ENCODE results near the gene TUBD1. TPM values are rescaled to one million over a fixed set of nuclear protein-coding genes. Genes with fewer than 3 reads are reported as not detected.

The TUBD1 gene
- total and polyA plus RNA-seq, 2 donors from 2014 or later: 6.8 to 11.9 TPM

GRCh38 chr17:59859444-59860025, 33.2 kb downstream of the TUBD1 start:
- Histone ChIP-seq H3K4me1 (ENCODE audit: control insufficient read depth in 2 of 3, insufficient read depth in 2 of 3, low read depth in 1 of 3, low read length in 3 of 3) (no peaks in the 10 kb centered on the region), H3K4me3 (ENCODE audit: low read length in 3 of 3) (peak overlapping the region in 1 of 3 donors; percentile 29), H3K27ac (ENCODE audit: low read depth in 2 of 2, low read length in 2 of 2) (no peak overlapping the region), H3K36me3 (ENCODE audit: control insufficient read depth in 2 of 3, insufficient read depth in 3 of 3, low read length in 3 of 3) (peaks cover 0 to 2% (median 0%) of the 10 kb centered on the region in 3 donors), H3K9me3 (ENCODE audit: control insufficient read depth in 2 of 3, insufficient read depth in 1 of 3, low read length in 3 of 3) (no peaks in the 10 kb centered on the region), H3K9ac (ENCODE audit: low read length in 3 of 3) (no peak overlapping the region), H3K27me3 (ENCODE audit: control insufficient read depth, insufficient read depth, low read length) (no peaks in the 10 kb centered on the region)
- DNase-seq (peak in 1 of 5 donors; percentile 81), FAIRE-seq (peak; percentile 79)
- intact Hi-C loops (cut with DNase I): no loop called here
- peak; percentile 55 for TF ChIP-seq CTCF (IDR thresholded peaks at IDR 0.05; ENCODE audit: borderline replicate concordance, extremely low read depth, insufficient read depth)

- Histone ChIP-seq H3K9ac (ENCODE audit: low read length in 3 of 3) (no peak overlapping the region), H3K27ac (ENCODE audit: low read depth in 2 of 2, low read length in 2 of 2) (no peak overlapping the region), H3K9me3 (ENCODE audit: control insufficient read depth in 2 of 3, insufficient read depth in 1 of 3, low read length in 3 of 3) (no peaks in the 10 kb centered on the region), H3K27me3 (ENCODE audit: control insufficient read depth, insufficient read depth, low read length) (no peaks in the 10 kb centered on the region), H3K4me1 (ENCODE audit: control insufficient read depth in 2 of 3, insufficient read depth in 2 of 3, low read depth in 1 of 3, low read length in 3 of 3) (no peaks in the 10 kb centered on the region), H3K4me3 (ENCODE audit: low read length in 3 of 3) (no peak overlapping the region), H3K36me3 (ENCODE audit: control insufficient read depth in 2 of 3, insufficient read depth in 3 of 3, low read length in 3 of 3) (peaks cover 0 to 2% (median 0%) of the 10 kb centered on the region in 3 donors)
- intact Hi-C loops (cut with DNase I): no loop called here
- no peak for DNase-seq
- no peak for FAIRE-seq
- no peak for TF ChIP-seq CTCF (IDR thresholded peaks at IDR 0.05; ENCODE audit: borderline replicate concordance, extremely low read depth, insufficient read depth)
Measured at GRCh38 chr17:59858932-59859331, 33.8 kb downstream of the TUBD1 start.

- no peaks in the 10 kb centered on the region for H3K27me3 ChIP-seq (ENCODE audit: control insufficient read depth, insufficient read depth, low read length)
- H3K4me3 ChIP-seq (ENCODE audit: low read length in 3 of 3): no peak overlapping the region
- no peak overlapping the region for H3K27ac ChIP-seq (ENCODE audit: low read depth in 2 of 2, low read length in 2 of 2)
- H3K9me3 ChIP-seq (ENCODE audit: control insufficient read depth in 2 of 3, insufficient read depth in 1 of 3, low read length in 3 of 3): no peaks in the 10 kb centered on the region
- H3K9ac ChIP-seq (ENCODE audit: low read length in 3 of 3): no peak overlapping the region
- no peak for TF ChIP-seq CTCF (IDR thresholded peaks at IDR 0.05; ENCODE audit: borderline replicate concordance, extremely low read depth, insufficient read depth)
- H3K4me1 ChIP-seq (ENCODE audit: control insufficient read depth in 2 of 3, insufficient read depth in 2 of 3, low read depth in 1 of 3, low read length in 3 of 3): peaks cover 0 to 2% (median 0%) of the 10 kb centered on the region in 3 donors
- no peak for FAIRE-seq
- peaks cover 0 to 2% (median 0%) of the 10 kb centered on the region in 3 donors for H3K36me3 ChIP-seq (ENCODE audit: control insufficient read depth in 2 of 3, insufficient read depth in 3 of 3, low read length in 3 of 3)
- intact Hi-C loops (cut with DNase I): no loop called here
- DNase-seq: no peak
Measured at GRCh38 chr17:59858167-59858816, 34.5 kb downstream of the TUBD1 start.

Data from kidney (tissue), 14 donors.